HG03342 (cell line): ENCODE results near the gene MLYCD.

ENCODE experiments used
- ATAC-seq: cut with Tn5 transposase; IDR thresholded peaks from one replicate; pipeline ENCODE4 v1.9.1; 2021; ENCODE audit warnings: mild to moderate bottlenecking, moderate library complexity; ENCODE audit not compliant: unreplicated experiment

Gene MLYCD

GRCh38 chr16:83954577-83955016, 55.7 kb downstream of the MLYCD start:
- no peak for ATAC-seq

GRCh38 chr16:83955218-83956130, 56.6 kb downstream of the MLYCD start:
- ATAC-seq = no peak

- ATAC-seq = no peak
These were observed 57.7 kb downstream of the MLYCD start for GRCh38 chr16:83956336-83957289.

- no peak for ATAC-seq
These were observed 58.5 kb downstream of the MLYCD start for GRCh38 chr16:83957296-83957855.

GRCh38 chr16:83958137-83958845, 59.4 kb downstream of the MLYCD start:
- no peak for ATAC-seq

GRCh38 chr16:83958846-83959565, 60.1 kb downstream of the MLYCD start:
- ATAC-seq = no peak

- ATAC-seq = no peak
These were observed 60.9 kb downstream of the MLYCD start for GRCh38 chr16:83959656-83960434.

- ATAC-seq = no peak
These were observed 61.8 kb downstream of the MLYCD start for GRCh38 chr16:83960521-83961249.

GRCh38 chr16:83961591-83961990, 62.7 kb downstream of the MLYCD start:
- no peak for ATAC-seq

GRCh38 chr16:83963277-83964119, 64.6 kb downstream of the MLYCD start:
- ATAC-seq = no peak

GRCh38 chr16:83964684-83965443, 65.9 kb downstream of the MLYCD start:
- no peak for ATAC-seq

GRCh38 chr16:83965444-83966152, 66.7 kb downstream of the MLYCD start:
- no peak for ATAC-seq

GRCh38 chr16:83966153-83966696, 67.3 kb downstream of the MLYCD start:
- no peak for ATAC-seq

- ATAC-seq = no peak
These were observed 68.2 kb downstream of the MLYCD start for GRCh38 chr16:83967091-83967490.

GRCh38 chr16:83967838-83968305, 69.0 kb downstream of the MLYCD start, which contains the start of gene NECAB2:
NECAB2 (plus strand) TSS chr16:83968244; CDS start chr16:83968649, 405 bp downstream.
- ATAC-seq = no peak
